SKM-1 (cell line): ENCODE data around the gene WSB2.
"Not testable (repeated sequence)": the region's sequence is repeated elsewhere in the genome, so short reads cannot be mapped to it uniquely, and the experiment has no call there.

Experiments
- DNase-seq: peaks from one replicate; lab custom pipeline; 2025; ENCODE audit not compliant: unreplicated experiment; lab: John Stamatoyannopoulos, UW

Gene WSB2

GRCh38 chr12:118035190-118036041 is 25.6 kb downstream of the WSB2 start:
- DNase-seq = no peak

GRCh38 chr12:118034429-118035189 is 26.4 kb downstream of the WSB2 start:
- DNase-seq = no peak

GRCh38 chr12:118033902-118034301 is 27.1 kb downstream of the WSB2 start:
- DNase-seq = no peak

GRCh38 chr12:118033323-118033722 is 27.7 kb downstream of the WSB2 start:
- no peak for DNase-seq

DNA sequence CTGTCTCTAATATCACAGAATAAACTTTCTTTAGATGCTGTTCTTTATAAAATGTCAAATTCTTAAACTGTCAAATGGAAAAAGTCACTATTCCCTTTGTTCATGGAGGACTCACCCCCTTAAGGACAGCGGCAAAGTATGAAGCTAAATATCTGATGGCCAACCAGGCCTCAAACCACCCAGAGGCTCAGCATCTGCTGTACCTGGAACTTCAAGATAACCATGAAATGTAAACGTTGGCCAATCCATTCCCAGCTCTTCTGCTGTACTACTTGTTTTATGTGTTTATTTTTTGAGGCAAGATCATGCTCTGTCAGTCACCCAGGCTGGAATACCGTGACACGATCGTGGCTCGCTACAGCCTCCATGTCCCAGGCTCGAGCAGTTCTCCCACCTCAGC is 28.8 kb downstream of the WSB2 start:
- no peak for DNase-seq

DNA sequence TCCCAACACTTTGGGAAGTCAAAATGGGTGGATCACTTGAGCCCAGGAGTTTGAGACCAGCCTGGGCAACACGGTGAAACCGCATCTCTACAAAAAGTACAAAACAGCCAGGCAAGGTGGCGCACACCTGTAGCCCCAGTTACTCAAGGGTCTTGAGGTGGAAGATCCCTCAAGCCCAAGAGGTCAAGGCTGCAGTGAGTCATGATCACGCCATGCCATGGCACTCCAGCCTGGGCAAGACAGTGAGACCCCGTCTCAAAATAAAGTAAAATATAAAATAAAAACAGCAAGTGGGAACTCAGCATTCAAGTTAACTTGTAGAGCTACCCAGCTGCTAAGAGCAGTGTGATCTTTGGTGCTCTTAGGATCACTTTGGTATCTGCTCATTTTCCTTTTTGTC is 31.8 kb downstream of the WSB2 start:
- DNase-seq = no peak

- no peak for DNase-seq
These were observed 35.8 kb downstream of the WSB2 start for GRCh38 chr12:118025168-118025567.

GRCh38 chr12:118023301-118023860 is 37.6 kb downstream of the WSB2 start:
- DNase-seq = no peak

DNA sequence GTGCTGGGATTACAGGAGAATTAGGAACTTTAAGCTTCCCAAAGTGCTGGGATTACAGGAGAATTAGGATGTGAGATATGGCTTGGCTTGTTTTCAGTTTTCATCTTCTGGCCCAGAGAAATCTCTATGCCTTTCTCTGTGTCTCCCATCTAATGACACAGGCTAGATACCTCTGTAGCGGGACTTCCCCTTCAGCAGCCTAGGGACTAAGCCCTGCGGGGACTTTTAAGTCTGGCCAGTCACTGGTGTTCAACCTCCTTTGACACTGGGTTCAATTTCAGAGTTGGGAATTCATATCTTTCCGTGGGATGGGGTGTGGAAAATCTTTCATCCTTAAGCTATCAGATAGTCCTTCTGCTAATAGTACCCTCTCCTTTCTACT is 38.3 kb downstream of the WSB2 start:
- DNase-seq = no peak

DNA sequence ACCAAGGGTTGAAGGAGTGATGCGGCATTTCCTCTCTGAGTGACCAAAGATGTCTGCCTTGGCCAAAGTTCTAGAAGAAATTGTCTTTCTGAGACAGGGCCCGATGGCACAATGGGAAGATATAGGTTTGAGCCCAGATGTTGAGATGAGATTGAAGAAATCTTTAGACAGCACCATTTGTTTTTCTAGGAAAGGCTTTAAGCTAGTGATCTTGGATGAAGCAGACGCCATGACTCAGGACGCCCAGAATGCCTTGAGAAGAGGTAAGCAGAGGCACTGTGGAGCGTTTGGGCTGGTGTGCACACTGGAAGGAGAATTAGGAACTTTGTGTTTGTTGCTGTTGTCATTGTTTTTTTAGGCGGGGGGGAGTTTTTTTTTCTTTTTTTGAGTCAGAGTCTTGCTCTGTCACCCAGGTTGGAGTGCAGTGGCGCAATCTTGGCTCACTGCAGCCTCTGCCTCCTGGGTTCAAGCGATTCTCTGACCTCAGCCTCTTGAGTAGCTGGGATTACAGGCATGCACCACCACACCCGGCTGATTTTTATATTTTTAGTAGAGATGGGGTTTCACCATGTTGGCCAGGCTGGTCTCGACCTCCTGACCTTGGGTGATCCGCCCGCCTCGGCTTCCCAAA is 38.8 kb downstream of the WSB2 start:
- DNase-seq = not testable (repeated sequence)

GRCh38 chr12:118020036-118020435 is 40.9 kb downstream of the WSB2 start:
- DNase-seq = no peak

DNA sequence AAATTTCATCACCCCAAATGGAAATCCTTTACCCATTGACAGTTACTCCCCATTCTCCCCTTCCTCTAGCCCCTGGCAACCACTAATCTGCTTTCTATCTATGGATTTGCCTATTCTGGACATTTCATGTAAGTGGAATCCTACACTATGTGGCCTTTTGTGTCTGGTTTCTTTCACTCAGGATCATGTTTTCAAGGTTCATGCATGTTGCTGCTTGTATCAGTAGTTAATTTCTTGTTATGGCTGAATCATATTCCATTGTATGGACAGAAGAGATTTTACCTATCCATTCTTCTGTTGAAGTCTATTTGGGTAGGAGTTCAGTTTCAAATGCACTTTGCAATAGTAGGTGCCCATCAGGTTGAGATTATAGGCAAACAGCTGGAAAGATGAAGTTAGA is 43.1 kb downstream of the WSB2 start:
- no peak for DNase-seq

- DNase-seq = peak; percentile 39
These were observed 44.3 kb downstream of the WSB2 start, which contains the start of gene RFC5 for GRCh38 chr12:118016424-118017264. Gene RFC5, plus strand, starts transcription at chr12:118016703. Its CDS starts 125 bp downstream, at chr12:118016828.

- no peak for DNase-seq
These were observed 45.0 kb downstream of the WSB2 start for GRCh38 chr12:118015944-118016343.

GRCh38 chr12:118015306-118015705 is 45.7 kb downstream of the WSB2 start:
- DNase-seq = no peak

DNA sequence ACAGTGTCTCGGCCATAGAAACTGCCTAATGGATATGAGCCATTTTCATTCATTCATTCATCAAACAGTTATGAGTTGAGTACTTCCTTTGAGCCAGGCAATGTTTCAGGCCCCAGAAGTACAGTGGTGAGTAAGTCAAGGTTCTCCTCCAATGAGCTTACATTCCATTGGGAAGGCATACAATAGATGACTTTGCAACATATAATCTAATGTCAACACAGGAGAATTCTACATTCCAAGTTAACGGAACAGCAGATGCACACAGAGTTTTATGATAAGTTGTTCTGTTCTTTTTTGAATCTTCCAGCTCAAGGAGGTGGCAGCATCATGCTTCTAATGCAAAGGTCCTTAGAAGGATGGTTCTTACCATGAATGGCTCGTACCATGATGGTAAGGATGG is 47.7 kb downstream of the WSB2 start:
- DNase-seq = no peak

- DNase-seq = no peak
These were observed 49.0 kb downstream of the WSB2 start for GRCh38 chr12:118011961-118012360.

- no peak for DNase-seq
These were observed 49.6 kb downstream of the WSB2 start for GRCh38 chr12:118011377-118011776.

GRCh38 chr12:118010903-118011302 is 50.1 kb downstream of the WSB2 start:
- no peak for DNase-seq

DNA sequence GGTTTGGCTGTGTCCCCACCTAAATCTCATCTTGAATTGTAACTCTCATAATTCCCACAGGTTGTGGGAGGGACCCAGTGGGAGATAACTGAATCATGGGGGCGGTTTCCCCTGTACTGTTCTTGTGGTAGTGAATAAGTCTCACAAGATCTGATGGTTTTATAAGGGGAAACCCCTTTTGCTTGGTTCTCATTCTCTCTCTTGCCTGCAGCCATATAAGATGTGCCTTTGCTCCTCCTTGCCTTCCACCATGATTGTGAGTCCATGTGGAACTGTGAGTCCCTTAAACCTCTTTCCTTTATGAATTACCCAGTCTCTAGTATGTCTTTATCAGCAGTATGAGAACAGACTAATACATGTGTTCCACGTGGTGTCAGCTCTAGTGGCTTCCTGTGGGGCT is 61.2 kb downstream of the WSB2 start:
- DNase-seq = not testable (repeated sequence)

DNA sequence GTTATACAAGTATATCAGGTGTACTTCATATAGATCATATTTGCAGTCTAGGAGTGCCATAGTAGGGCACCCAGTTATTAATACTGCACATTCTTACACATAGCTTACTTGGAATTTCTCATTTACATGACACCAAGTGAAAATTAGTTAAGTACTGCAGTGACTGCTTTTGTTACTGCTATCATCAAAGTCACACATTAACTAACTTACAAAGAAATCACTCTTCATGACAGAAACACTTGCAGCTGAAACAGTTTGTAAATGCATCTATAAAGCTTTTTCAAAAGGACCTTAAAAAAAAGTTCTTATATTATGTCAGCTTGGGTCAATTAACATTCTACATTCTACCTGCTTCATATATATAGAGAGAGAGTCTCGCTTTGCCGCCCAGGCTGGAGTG is 62.3 kb downstream of the WSB2 start:
- DNase-seq = no peak
